CD4-positive, alpha-beta T cell treated with Interleukin-4 for 4 hours (primary cell): ENCODE results near the gene NPAS1.
A peak's percentile ranks its signal among the peaks of the same experiment; 100 is the strongest.

Experiments
- DNase-seq: peaks from one replicate; pipeline ENCODE4 v3.0.0-alpha.2; 2020

The NPAS1 gene

GRCh38 chr19:47021536-47022139 lies 2.0 kb downstream of the NPAS1 start:
- no peak for DNase-seq

- DNase-seq: no peak
Measured at GRCh38 chr19:47022140-47022536, 2.5 kb downstream of the NPAS1 start.

GRCh38 chr19:47022541-47023447 lies 3.2 kb downstream of the NPAS1 start:
- no peak for DNase-seq

DNA sequence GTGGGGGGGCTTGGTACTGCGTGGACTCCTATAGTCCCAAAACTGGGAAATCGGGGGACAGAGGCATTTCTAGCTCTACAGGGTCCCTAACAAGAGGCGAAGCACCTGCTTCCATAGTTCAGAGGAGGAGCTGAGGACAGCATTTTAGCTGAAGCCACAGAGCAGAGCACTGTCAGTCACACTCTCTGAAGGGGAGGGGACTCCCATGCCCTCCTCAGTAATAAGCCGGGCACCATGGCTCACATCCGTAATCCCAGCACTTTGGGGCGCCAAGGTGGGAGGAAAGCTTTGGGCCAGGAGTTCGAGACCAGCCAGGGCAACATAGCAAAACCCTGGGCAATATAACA lies 3.8 kb downstream of the NPAS1 start:
- DNase-seq: no peak

DNA sequence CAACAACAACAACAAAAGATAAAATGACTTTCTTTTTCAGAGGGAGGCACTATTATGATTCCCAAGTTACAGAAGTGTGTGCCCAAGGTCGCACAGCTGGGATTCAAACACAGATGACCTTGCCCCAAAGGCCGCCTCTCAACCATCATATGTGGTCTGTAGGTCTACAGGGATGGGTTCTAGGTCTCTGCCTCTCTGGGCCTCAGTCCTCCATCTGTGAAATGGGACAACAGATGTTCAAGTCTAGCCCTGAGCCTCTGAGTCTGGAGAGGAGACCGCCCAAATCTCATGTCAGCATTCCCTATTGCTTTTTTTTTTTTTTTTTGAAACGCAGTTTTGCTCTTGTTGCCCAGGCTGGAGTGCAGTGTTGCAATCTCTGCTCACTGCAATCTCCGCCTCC lies 4.9 kb downstream of the NPAS1 start:
- DNase-seq: no peak

DNA sequence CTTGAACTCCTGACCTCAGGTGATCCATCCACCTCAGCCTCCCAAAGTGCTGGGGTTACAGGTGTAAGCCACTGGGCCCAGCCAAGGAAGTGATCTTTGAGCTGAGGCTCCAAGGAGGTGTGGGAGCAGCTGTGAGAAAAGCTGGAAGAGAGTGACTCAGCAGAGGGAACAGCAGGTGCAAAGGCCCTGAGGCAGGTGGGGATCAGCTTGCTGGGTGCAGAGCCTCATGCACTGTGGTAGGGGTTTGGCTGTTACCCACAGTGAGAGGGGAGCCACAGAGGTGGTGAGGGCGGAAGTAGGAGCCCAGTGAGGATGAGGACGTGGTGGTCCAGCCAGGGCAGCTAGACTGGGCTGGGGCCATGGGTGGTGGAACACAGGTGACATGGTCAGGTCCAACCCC lies 6.5 kb downstream of the NPAS1 start:
- no peak for DNase-seq

DNA sequence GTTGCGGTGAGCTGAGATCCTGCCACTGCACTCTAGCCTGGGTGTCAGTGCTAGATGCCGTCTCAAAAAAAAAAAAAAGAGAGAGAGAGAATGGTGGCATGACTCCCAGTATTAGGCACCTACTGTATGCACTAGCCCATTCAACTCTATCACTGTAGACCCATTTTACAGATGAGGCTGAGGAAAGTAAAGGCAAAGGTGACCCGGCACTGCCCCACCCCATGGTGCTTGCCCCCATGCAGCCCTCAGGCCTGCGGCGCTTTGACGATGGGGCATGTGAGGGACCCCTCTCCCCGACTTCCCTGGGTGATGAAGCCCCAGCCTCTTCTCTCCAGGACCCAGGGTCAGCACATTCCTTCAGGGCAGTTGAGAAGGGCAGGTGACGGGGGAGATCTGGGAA lies 7.3 kb downstream of the NPAS1 start:
- no peak for DNase-seq

- DNase-seq: no peak
Measured at GRCh38 chr19:47027586-47028088, 8.0 kb downstream of the NPAS1 start.

DNA sequence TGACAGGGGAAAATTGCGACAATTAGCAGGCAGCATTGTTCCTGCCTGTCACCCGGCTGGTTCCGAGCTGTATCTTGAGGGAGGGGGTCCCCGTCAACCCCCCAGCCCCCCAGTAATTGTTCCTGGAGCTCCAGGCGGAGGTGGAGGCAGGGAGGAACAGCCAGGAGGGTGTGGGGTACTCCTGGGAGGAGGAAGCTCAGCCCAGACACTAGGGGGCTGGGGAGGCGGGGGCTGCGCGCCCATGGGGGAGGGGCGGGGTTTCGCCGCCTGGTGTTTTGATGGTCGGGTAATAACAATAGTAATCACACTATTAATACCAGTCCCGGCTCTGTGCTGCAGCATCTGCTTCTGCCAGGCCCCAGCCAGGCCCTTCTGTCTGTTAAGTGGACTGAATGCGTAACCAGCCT lies 8.6 kb downstream of the NPAS1 start:
- DNase-seq: no peak

DNA sequence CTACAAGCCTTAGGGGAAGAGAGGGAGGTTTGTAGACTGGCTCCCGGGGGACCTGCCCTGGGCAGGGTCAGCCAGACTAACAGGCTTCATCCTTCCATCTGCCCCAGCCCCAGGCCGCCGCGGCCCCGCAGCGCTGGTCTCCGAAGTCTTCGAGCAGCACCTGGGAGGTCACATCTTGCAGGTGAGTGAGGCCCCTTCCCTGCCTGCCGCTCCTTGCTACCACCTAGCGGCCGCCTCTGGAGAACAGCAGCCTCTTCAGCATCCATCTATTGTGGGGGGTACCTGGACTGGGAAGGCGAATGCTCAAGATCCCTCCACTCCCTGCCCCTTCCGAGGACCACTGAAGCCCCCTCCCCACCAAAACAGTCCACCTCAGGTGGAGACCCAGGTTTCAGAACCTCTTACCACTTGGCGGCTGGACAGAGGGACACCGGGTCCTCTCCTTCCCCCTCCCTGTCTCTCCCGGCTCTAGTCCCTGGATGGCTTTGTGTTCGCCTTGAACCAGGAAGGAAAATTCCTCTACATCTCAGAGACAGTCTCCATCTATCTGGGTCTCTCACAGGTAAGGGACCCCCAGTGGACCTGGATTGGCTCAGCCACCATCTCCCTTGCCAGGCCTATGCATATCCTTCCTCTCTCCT lies 12.7 kb downstream of the NPAS1 start:
- peak; percentile 65 for DNase-seq

GRCh38 chr19:47035127-47036096 lies 15.8 kb downstream of the NPAS1 start:
- peak; percentile 94 for DNase-seq

DNA sequence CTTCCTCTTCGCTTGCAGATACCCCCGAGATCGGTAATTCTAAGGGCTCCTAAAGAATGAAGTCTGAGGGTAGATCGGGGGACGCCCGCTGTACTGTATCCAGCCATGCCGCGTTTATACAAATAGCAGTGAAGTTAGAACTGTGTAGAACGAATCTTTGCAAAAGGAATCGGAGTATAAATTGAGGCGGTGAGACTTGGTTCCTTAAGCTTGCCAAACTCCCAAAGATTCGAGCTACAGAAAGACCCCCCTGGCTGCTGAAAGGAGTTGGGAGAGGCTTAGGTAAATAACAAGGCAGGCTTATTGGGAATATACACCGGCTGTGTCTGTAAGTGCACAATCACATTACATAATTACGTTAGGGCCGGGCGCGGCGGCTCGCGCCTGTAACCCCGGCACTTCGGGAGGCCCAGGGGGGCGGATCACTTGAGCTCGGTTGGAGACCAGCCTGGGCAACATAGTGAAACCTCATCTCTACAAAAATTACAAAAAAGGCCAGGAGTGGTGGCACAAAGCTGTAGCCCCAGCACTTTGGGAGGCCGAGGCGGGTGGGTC lies 16.5 kb downstream of the NPAS1 start:
- DNase-seq: no peak

- no peak for DNase-seq
Measured at GRCh38 chr19:47037766-47038165, 18.1 kb downstream of the NPAS1 start.

DNA sequence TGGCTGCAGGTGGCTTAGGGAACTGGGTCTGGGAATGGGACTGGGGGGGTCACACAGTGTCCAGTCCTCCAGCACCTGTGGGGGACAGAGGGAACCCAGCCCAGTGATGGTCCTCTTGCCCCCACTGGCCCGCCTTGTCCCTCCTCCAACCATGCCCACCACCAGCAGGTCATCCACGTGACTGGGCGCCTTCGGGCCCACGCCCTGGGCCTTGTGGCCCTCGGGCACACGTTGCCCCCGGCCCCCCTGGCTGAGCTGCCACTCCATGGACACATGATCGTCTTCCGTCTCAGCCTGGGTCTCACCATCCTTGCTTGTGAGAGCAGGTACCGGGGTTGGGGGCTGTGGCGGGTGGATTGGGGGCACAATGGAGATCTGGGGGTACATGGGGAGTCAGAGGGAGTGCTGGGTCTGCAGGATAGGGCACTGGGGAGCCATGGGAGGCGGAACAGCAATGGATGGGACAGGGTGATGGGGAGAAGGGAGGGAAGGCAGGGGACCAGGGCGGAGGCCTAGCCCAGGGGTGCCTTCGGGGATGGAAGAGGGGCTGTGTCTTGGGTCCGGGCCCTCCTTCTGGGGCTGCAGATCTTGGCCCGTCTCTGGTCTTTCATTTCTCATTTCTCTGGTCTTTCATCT lies 19.7 kb downstream of the NPAS1 start:
- DNase-seq: no peak

GRCh38 chr19:47040869-47041268 lies 21.2 kb downstream of the NPAS1 start:
- DNase-seq: no peak

- DNase-seq: no peak
Measured at GRCh38 chr19:47044946-47045866, 25.6 kb downstream of the NPAS1 start.

GRCh38 chr19:47045867-47046470 lies 26.3 kb downstream of the NPAS1 start:
- DNase-seq: no peak

DNA sequence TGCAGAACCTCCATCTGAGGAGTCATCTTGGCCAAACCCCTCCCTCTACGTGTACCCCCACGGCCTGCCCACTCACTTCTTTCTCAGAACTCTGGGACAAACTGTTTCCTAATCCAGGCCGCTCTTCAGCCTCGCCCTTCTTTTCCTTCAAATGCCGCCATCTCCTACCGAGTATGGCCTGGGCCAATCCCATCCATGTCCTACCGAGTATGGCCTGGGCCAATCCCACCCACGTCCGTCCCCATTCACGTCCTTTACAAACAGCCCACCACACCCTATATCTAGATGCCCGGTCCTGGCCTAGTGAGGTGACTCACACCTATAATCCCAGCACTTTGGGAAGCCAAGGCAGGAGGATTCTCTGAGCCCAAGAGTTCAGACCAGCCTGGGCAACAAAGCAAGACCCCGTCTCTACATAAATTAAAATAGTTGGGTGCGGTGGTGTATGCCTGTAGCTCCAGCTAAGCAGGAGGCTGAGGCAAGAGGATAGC lies 27.7 kb downstream of the NPAS1 start:
- no peak for DNase-seq

DNA sequence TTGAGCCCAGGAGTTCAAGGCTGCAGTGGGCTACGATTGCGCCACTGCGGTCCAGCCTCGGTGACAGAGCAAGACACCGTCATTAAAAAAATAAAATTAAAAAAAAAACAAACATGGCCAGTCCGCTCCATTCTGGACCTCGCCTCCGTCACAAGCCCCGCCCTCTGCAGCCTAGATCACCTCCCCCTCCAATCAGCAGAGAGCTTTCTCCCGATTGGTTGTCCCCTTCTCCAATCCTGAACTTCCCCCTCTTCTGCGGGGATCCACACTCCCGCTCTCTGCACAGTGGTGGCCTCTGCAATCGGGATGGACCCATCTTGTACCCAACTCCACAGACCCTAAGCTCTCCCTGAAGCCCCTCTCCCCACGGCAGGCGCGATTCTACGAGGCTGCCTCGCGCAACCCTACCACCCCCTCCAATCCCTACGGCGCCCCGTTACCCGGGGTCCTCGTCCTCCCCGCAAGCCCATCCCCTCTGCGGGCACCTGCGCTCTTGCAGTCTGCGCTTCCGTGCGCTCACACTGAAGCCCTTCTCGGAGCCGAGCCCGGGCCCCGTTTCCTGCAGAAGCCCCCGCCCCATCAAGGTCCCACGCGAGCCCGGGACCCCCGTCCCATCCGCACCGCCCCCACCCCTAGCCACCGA lies 28.2 kb downstream of the NPAS1 start:
- DNase-seq: peak; percentile 73

- no peak for DNase-seq
Measured at GRCh38 chr19:47049307-47049700, 29.7 kb downstream of the NPAS1 start.
